ENCODE results near the gene ATP1A1. TPM values are rescaled to one million over a fixed set of nuclear protein-coding genes. Genes with fewer than 3 reads are reported as not detected.

ATP1A1 gene
- total and polyA plus RNA-seq, 8 donors: 191 to 731 (median 235) TPM

DNA sequence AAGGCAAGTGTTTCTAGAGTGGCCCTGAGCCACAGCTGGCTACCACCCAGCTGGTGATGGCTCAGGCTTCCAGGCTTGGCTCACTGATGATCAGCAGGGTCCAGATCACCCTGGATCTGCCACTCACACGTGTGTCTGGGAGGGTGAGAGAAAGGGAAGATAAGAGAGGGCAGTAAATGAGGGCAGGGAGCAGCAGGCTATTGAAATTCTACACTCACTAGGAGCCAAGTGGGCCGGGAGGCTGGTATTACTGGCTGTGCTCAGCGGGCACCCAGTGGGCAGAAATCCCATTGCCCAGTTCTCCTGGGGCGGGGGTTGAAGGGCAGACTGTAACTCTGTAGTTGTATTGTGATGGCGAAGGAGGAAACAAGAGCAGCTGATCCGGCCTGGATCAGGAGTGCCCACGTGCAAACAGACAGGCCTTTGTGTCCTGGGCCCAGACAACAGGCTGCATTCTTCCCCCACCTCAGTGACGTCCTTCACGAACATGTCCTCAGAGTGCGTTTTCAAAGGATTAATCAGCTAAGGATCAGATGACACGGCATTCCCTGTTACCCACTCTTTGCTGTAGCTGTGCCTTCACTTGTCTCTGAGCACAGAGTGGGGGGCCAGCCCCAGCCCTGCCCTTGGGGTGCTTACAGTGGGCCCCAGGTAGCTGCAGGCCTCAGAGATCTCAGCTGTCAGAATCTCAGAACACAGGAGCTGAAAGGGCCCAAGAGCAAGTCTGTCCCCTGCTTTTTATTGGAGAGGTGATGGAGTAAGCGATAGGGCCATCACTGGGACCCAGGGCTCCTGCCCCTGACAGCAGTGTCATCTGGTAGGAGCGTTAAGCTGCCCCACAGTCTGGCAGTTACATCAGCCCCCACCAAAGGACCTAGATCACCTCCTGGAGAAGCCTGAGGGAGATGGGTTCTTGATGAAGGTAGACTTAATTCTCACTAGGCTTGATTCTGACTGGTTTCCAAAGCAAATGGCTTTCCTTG lies 60.5 kb downstream of the ATP1A1 start:
- Histone ChIP-seq H3K36me3 (no peaks in the 10 kb centered on the region), H3K4me1 (no peaks in the 10 kb centered on the region), H3K4me3 (no peak overlapping the region), H3K27ac (no peak overlapping the region), H3K27me3 (no peaks in the 10 kb centered on the region), H3K9me3 (no peaks in the 10 kb centered on the region)
- no peak for TF ChIP-seq CTCF (IDR thresholded peaks at IDR 0.05)
- intact Hi-C loops (cut with DNase I): no loop called here
- DNase-seq (peak in 1 of 4 donors; percentile 21), ATAC-seq (no peak)

DNA sequence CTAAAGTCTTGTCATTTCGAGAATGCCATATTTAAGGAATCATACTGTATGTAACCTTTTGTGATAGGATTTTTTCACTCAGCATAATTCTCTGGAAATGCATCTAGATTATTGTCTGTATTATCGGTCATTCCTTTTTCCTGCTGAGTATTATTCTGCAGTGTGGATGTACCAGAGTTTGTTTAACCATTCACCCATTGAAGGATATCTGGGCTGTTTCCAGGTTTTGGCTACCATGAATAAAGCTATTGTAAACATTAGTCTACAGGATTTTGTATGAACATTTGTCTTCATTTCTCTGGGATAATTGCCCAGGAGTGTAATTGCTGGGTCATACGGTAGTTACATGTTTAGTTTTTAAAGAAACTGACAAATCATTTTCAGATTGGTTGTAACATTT lies 61.8 kb downstream of the ATP1A1 start:
- TF ChIP-seq CTCF (IDR thresholded peaks at IDR 0.05): no peak
- no peaks in the 10 kb centered on the region for H3K9me3 ChIP-seq
- intact Hi-C loops (cut with DNase I): no loop called here
- H3K27me3 ChIP-seq: no peaks in the 10 kb centered on the region
- H3K27ac ChIP-seq: no peak overlapping the region
- no peaks in the 10 kb centered on the region for H3K36me3 ChIP-seq
- no peak for DNase-seq
- no peak for ATAC-seq
- no peaks in the 10 kb centered on the region for H3K4me1 ChIP-seq
- no peak overlapping the region for H3K4me3 ChIP-seq

GRCh38 chr1:116435806-116436610 lies 63.0 kb downstream of the ATP1A1 start:
- H3K9me3 ChIP-seq: no peaks in the 10 kb centered on the region
- no peak for TF ChIP-seq CTCF (IDR thresholded peaks at IDR 0.05)
- H3K27ac ChIP-seq: no peak overlapping the region
- ATAC-seq (no peak), DNase-seq (no peak)
- no peaks in the 10 kb centered on the region for H3K4me1 ChIP-seq
- no peak overlapping the region for H3K4me3 ChIP-seq
- H3K36me3 ChIP-seq: no peaks in the 10 kb centered on the region
- intact Hi-C loops (cut with DNase I): no loop called here
- no peaks in the 10 kb centered on the region for H3K27me3 ChIP-seq

GRCh38 chr1:116436611-116436970 lies 63.5 kb downstream of the ATP1A1 start:
- TF ChIP-seq CTCF (IDR thresholded peaks at IDR 0.05): no peak
- Histone ChIP-seq H3K36me3 (no peaks in the 10 kb centered on the region), H3K4me3 (no peak overlapping the region), H3K27me3 (no peaks in the 10 kb centered on the region), H3K27ac (no peak overlapping the region), H3K4me1 (no peaks in the 10 kb centered on the region), H3K9me3 (no peaks in the 10 kb centered on the region)
- DNase-seq: no peak
- ATAC-seq: no peak
- intact Hi-C loops (cut with DNase I): no loop called here

- Histone ChIP-seq H3K4me1 (no peaks in the 10 kb centered on the region), H3K27ac (no peak overlapping the region), H3K36me3 (no peaks in the 10 kb centered on the region), H3K9me3 (no peaks in the 10 kb centered on the region), H3K27me3 (no peaks in the 10 kb centered on the region), H3K4me3 (no peak overlapping the region)
- TF ChIP-seq CTCF (IDR thresholded peaks at IDR 0.05): no peak
- no peak for DNase-seq
- intact Hi-C loops (cut with DNase I): no loop called here
- no peak for ATAC-seq
These were observed 66.7 kb downstream of the ATP1A1 start for GRCh38 chr1:116439701-116440100.
